Parathyroid adenoma (tissue), 2 donors: ENCODE data around the gene DDX49.

Source experiments
- H2AFZ ChIP-seq: fragments of 300-600 bp; sonication (generic); one replicate; pipeline ENCODE4 v1.7.0; 2017; ENCODE audit warnings: antibody characterized with exemption, mild to moderate bottlenecking
- H3K27ac ChIP-seq: fragments of 300-600 bp; sonication (generic); one replicate; pipeline ENCODE4 v1.7.0; 2017
- H3K27me3 ChIP-seq: fragments of 300-600 bp; sonication (generic); one replicate; pipeline ENCODE4 v1.7.0; 2017; ENCODE audit warnings: low read length; ENCODE audit not compliant: control insufficient read depth, insufficient read depth
- H3K36me3 ChIP-seq: fragments of 300-600 bp; sonication (generic); one replicate; pipeline ENCODE4 v1.7.0; 2017; ENCODE audit warnings: low read length; ENCODE audit not compliant: control insufficient read depth, insufficient read depth
- H3K4me1 ChIP-seq: fragments of 300-600 bp; sonication (generic); one replicate; pipeline ENCODE4 v1.7.0; 2017; ENCODE audit warnings: control low read depth
- H3K4me2 ChIP-seq: fragments of 300-600 bp; sonication (generic); one replicate; pipeline ENCODE4 v1.7.0; 2017; ENCODE audit warnings: low read length
- H3K4me3 ChIP-seq: fragments of 300-600 bp; sonication (generic); one replicate; pipeline ENCODE4 v1.7.0; 2017; ENCODE audit warnings: low read depth, low read length
- H3K79me2 ChIP-seq: fragments of 300-600 bp; sonication (generic); one replicate; pipeline ENCODE4 v1.7.0; 2017; ENCODE audit warnings: control low read depth
- H3K9ac ChIP-seq: fragments of 300-600 bp; sonication (generic); one replicate; pipeline ENCODE4 v1.7.0; 2017; ENCODE audit warnings: mild to moderate bottlenecking
- H3K9me3 ChIP-seq: fragments of 300-600 bp; sonication (generic); one replicate; pipeline ENCODE4 v1.7.0; 2017; ENCODE audit warnings: low read length; ENCODE audit not compliant: control insufficient read depth
- CTCF ChIP-seq: fragments of 300-600 bp; sonication (generic); IDR thresholded peaks from one replicate; pipeline ENCODE4 v1.7.0; 2017; ENCODE audit warnings: antibody characterized with exemption, mild to moderate bottlenecking
- donor health status: primary hyperparathyroidism.

Gene DDX49

GRCh38 chr19:18969931-18970659 is 50.6 kb downstream of the DDX49 start:
- Histone ChIP-seq H3K9me3 (no peaks in the 10 kb centered on the region), H3K4me3 (no peak overlapping the region), H2AFZ (peak overlapping the region; percentile 3), H3K4me1 (peaks cover 17% of the 10 kb centered on the region), H3K79me2 (no peaks in the 10 kb centered on the region), H3K4me2 (no peak overlapping the region), H3K36me3 (no peaks in the 10 kb centered on the region), H3K27ac (no peak overlapping the region), H3K9ac (no peak overlapping the region), H3K27me3 (no peaks in the 10 kb centered on the region)
- TF ChIP-seq CTCF = no peak

- H3K9ac ChIP-seq = no peak overlapping the region
- TF ChIP-seq CTCF = no peak
- H3K4me3 ChIP-seq = no peak overlapping the region
- H3K27ac ChIP-seq = peak overlapping the region; percentile 45
- peak overlapping the region; percentile 17 for H3K4me2 ChIP-seq
- H3K79me2 ChIP-seq = no peaks in the 10 kb centered on the region
- peaks cover 6% of the 10 kb centered on the region for H3K4me1 ChIP-seq
- no peaks in the 10 kb centered on the region for H3K36me3 ChIP-seq
- H3K27me3 ChIP-seq = no peaks in the 10 kb centered on the region
- H2AFZ ChIP-seq = peak overlapping the region; percentile 17
- no peaks in the 10 kb centered on the region for H3K9me3 ChIP-seq
Measured at GRCh38 chr19:18972301-18972811, 52.8 kb downstream of the DDX49 start.

GRCh38 chr19:18972851-18973250 is 53.3 kb downstream of the DDX49 start:
- Histone ChIP-seq H3K4me3 (no peak overlapping the region), H3K9ac (no peak overlapping the region), H3K27ac (no peak overlapping the region)

GRCh38 chr19:18975011-18975410 is 55.5 kb downstream of the DDX49 start:
- Histone ChIP-seq H3K9ac (no peak overlapping the region), H3K36me3 (no peaks in the 10 kb centered on the region), H3K4me1 (no peaks in the 10 kb centered on the region)

More at GRCh38 chr19:18972851-18973250, 53.3 kb downstream of the DDX49 start:
- Histone ChIP-seq H3K36me3 (no peaks in the 10 kb centered on the region), H3K4me2 (no peak overlapping the region), H3K9me3 (no peaks in the 10 kb centered on the region), H2AFZ (peak overlapping the region; percentile 17), H3K4me1 (peaks cover 5% of the 10 kb centered on the region), H3K79me2 (no peaks in the 10 kb centered on the region), H3K27me3 (no peaks in the 10 kb centered on the region)
- TF ChIP-seq CTCF = no peak

More at GRCh38 chr19:18975011-18975410, 55.5 kb downstream of the DDX49 start:
- Histone ChIP-seq H3K9me3 (no peaks in the 10 kb centered on the region), H2AFZ (no peak overlapping the region), H3K4me3 (no peak overlapping the region), H3K27me3 (no peaks in the 10 kb centered on the region), H3K4me2 (no peak overlapping the region), H3K27ac (no peak overlapping the region), H3K79me2 (no peaks in the 10 kb centered on the region)
- TF ChIP-seq CTCF = no peak
